ENCODE results near the gene FIBCD1. TPM values are rescaled to one million over a fixed set of nuclear protein-coding genes. Genes with fewer than 3 reads are reported as not detected.

Gene FIBCD1
- total and polyA plus RNA-seq, 2 of the 8 experiments (the other 6 are each of a cell fraction or from before 2014, with no cell fraction given), result 6.1 to 8.8 TPM

GRCh38 chr9:130886981-130887380 is 52.1 kb downstream of the FIBCD1 start:
- DNase-seq (ENCODE audit: low read depth in 1 of 2, low spot score in 2 of 2), result no peak
- no peak overlapping the region for H2BK12ac ChIP-seq (ENCODE audit: low read depth, low read length)

More at GRCh38 chr9:130886981-130887380, 52.1 kb downstream of the FIBCD1 start:
- Histone ChIP-seq H2BK5ac (ENCODE audit: low read depth, low read length) (no peak overlapping the region), H3K79me2 (ENCODE audit: control insufficient read depth in 1 of 2, insufficient read depth in 2 of 2, low read length in 2 of 2) (no peaks in the 10 kb centered on the region), H4K8ac (ENCODE audit: extremely low read depth, insufficient read depth, low read length) (no peak overlapping the region), H3K9me3 (ENCODE audit: insufficient read depth in 2 of 2, low read depth in 1 of 2, low read length in 1 of 2) (no peaks in the 10 kb centered on the region), H3K36me3 (ENCODE audit: control insufficient read depth in 2 of 4, insufficient read depth in 4 of 4, low read length in 3 of 4) (peaks cover 17 to 65% (median 48%) of the 10 kb centered on the region in 4 experiments), H4K5ac (ENCODE audit: insufficient read length, low read depth, low read length) (no peak overlapping the region), H2BK120ac (replicated peaks; ENCODE audit: low read depth, low read length) (no peak overlapping the region), H2AFZ (ENCODE audit: low read length) (no peak overlapping the region), H3K27me3 (replicated peaks in 1 of 4; ENCODE audit: control insufficient read depth in 3 of 4, extremely low read depth in 1 of 4, insufficient read depth in 3 of 4, low read length in 3 of 4) (no peaks in the 10 kb centered on the region), H3K4me1 (replicated peaks in 1 of 4; ENCODE audit: control insufficient read depth in 3 of 4, insufficient read depth in 4 of 4, low read length in 3 of 4) (no peaks in the 10 kb centered on the region), H3K4ac (replicated peaks; ENCODE audit: insufficient read length, low read depth, low read length) (no peak overlapping the region), H3K18ac (ENCODE audit: extremely low read depth, low read length) (no peak overlapping the region), H3K56ac (replicated peaks; ENCODE audit: insufficient read length, low read depth, low read length) (no peak overlapping the region), H3K14ac (ENCODE audit: insufficient read length) (no peak overlapping the region), H2AK5ac (ENCODE audit: low read depth, low read length) (no peak overlapping the region), H4K20me1 (replicated peaks in 1 of 2; ENCODE audit: control insufficient read depth in 1 of 2, insufficient read depth in 2 of 2, low read length in 2 of 2) (peaks cover 4 to 9% of the 10 kb centered on the region in 2 experiments), H3K4me3 (ENCODE audit: extremely low read depth in 1 of 4, insufficient read depth in 2 of 4, low read depth in 3 of 4, low read length in 4 of 4) (no peak overlapping the region), H3K79me1 (ENCODE audit: low read depth, low read length) (no peaks in the 10 kb centered on the region), H3K23me2 (ENCODE audit: low read depth, low read length) (no peaks in the 10 kb centered on the region), H2BK20ac (ENCODE audit: low read length) (no peak overlapping the region), H3K9ac (replicated peaks in 1 of 4; ENCODE audit: extremely low read depth in 1 of 4, low read depth in 3 of 4, low read length in 3 of 4) (no peak overlapping the region), H3K23ac (ENCODE audit: insufficient read length) (no peak overlapping the region), H4K91ac (replicated peaks; ENCODE audit: insufficient read length, low read length) (no peak overlapping the region), H3K4me2 (ENCODE audit: insufficient read depth in 1 of 2, low read depth in 2 of 2, low read length in 2 of 2) (no peak overlapping the region), H3K27ac (ENCODE audit: low read depth, low read length) (no peak overlapping the region), H2BK15ac (ENCODE audit: low read length) (no peak overlapping the region)
- ChIA-PET POLR2A (ENCODE audit: partially characterized antibody) (no interaction called here), CTCF (ENCODE audit: partially characterized antibody) (interaction anchor here (3.3 to 5.6 kb wide), 2 partner anchors 16 to 20 kb away, joined by 21 to 29 read pairs; no protein-coding TSS in a partner anchor)
- no peak for FAIRE-seq
- TF ChIP-seq POLR2AphosphoS5 (IDR thresholded peaks at IDR 0.05; ENCODE audit: low read depth, low read length) (no peak), SP4 (IDR thresholded peaks at IDR 0.05; ENCODE audit: low read length) (no peak), ASH2L (IDR thresholded peaks at IDR 0.05; ENCODE audit: low read length) (no peak), MAX (IDR thresholded peaks at IDR 0.05) (no peak), JUND (IDR thresholded peaks at IDR 0.05; ENCODE audit: low read length) (no peak), KDM1A (IDR thresholded peaks at IDR 0.05; ENCODE audit: borderline replicate concordance, low read length) (no peak), TAF7 (optimal IDR thresholded peaks at IDR 0.05; ENCODE audit: borderline replicate concordance, low read depth, low read length) (no peak), CREB1 (IDR thresholded peaks at IDR 0.05) (no peak)
- 94% methylated on average over 18 of the region's 23 CpGs; no CpG with 5 or more reads in 1 of the 2 experiments for WGBS, 2 experiments (ENCODE audit: extremely low coverage in 1 of 2, insufficient coverage in 1 of 2, insufficient read length in 1 of 2, insufficient replicate concordance in 2 of 2, low coverage in 1 of 2, low lambda C conversion rate in 2 of 2, missing lambda C conversion rate in 1 of 2)
